ENCODE measurements around the gene OR10AD1.

- TF ChIP-seq CTCF (IDR thresholded peaks at IDR 0.05; ENCODE audit: low read depth, low read length, poor library complexity, severe bottlenecking) (no peak), EZH2phosphoT487 (IDR thresholded peaks at IDR 0.05; ENCODE audit: borderline replicate concordance, low read length) (no peak)
Measured at GRCh38 chr12:48169011-48169410, 34.1 kb downstream of the OR10AD1 start.
